MM.1S (cell line): ENCODE results near the gene ERCC6L2.

Experiments
- CTCF ChIP-seq: fragments of 300-600 bp; sonication (generic); IDR thresholded peaks from 2 replicates; pipeline ENCODE4 v1.5.1; 2016; ENCODE audit warnings: antibody characterized with exemption, low read length, mixed read lengths
- EZH2 ChIP-seq: fragments of 300-600 bp; sonication (generic); optimal IDR thresholded peaks from 2 replicates; pipeline ENCODE3; 2017; ENCODE audit warnings: low read depth, mild to moderate bottlenecking, antibody characterized with exemption, low read length, mixed read lengths
- EZH2phosphoT487 ChIP-seq: fragments of 300-600 bp; sonication (generic); IDR thresholded peaks from 2 replicates; pipeline ENCODE4 v1.6.1; 2018; ENCODE audit warnings: antibody characterized with exemption, low read length

GRCh38 chr9:95942016-95942415, 66.5 kb downstream of the ERCC6L2 start:
- TF ChIP-seq CTCF (no peak), EZH2phosphoT487 (no peak), EZH2 (no peak)
